Stomach (tissue), 9 donors: ENCODE results near the gene GPC2. TPM values are rescaled to one million over a fixed set of nuclear protein-coding genes. Genes with fewer than 3 reads are reported as not detected.
"Not testable (repeated sequence)": the region's sequence is repeated elsewhere in the genome, so short reads cannot be mapped to it uniquely, and the experiment has no call there.

Source experiments
- DNase-seq, 2 donors: peaks; one replicate each; pipeline versions ENCODE4 v3.0.0 to v3.0.0-alpha.2; 2013 to 2019
- H3K27ac ChIP-seq, 5 donors: fragments of 200-600 bp in 4 of 5; sonication (generic) in 4 of 5; one replicate each; pipeline ENCODE4 v1.5.1; 2013 to 2019; ENCODE audit warnings: mild to moderate bottlenecking in 1 of 5, moderate library complexity in 1 of 5
- H3K27me3 ChIP-seq, 3 donors: fragments of 200-600 bp; sonication (generic); one replicate each; pipeline ENCODE4 v1.5.1; 2017 to 2019; ENCODE audit warnings: mixed run types in 1 of 3
- H3K36me3 ChIP-seq, 4 donors: fragments of 200-600 bp; sonication (generic); 1 replicate in 3 of 4; 2 replicates in 1 of 4; pipeline ENCODE4 v1.5.1; 2016 to 2019
- H3K4me1 ChIP-seq, 4 donors: fragments of 200-600 bp; sonication (generic); one replicate each; pipeline ENCODE4 v1.5.1; 2016 to 2019
- H3K4me3 ChIP-seq, 4 donors: fragments of 200-600 bp; sonication (generic) in 3 of 4; one replicate each; pipeline ENCODE4 v1.5.1; 2016 to 2019; ENCODE audit warnings: mild to moderate bottlenecking in 1 of 4
- H3K9me3 ChIP-seq, 4 donors: fragments of 200-600 bp; sonication (generic); one replicate each; pipeline ENCODE4 v1.5.1; 2016 to 2019
- CTCF ChIP-seq, 7 experiments: fragments of 450-650 bp in 4 of 7; fragments of 200-600 bp in 3 of 7; sonication (generic) in 3 of 7; IDR thresholded peaks; one replicate each; pipeline ENCODE4 v1.5.1; 2016 to 2019; ENCODE audit warnings: antibody characterized with exemption in 7 of 7, control low read depth in 2 of 7, mild to moderate bottlenecking in 1 of 7
- EP300 ChIP-seq: sonication (generic); formaldehyde crosslinking; IDR thresholded peaks from one replicate; pipeline ENCODE4 v1.6.1; 2017; ENCODE audit warnings: antibody characterized with exemption
- POLR2A ChIP-seq, 4 donors: fragments of 450-650 bp; IDR thresholded peaks; one replicate each; pipeline ENCODE4 v1.6.1; 2016; ENCODE audit warnings: antibody characterized with exemption in 4 of 4, control low read depth in 2 of 4, mild to moderate bottlenecking in 1 of 4, moderate library complexity in 1 of 4
- POLR2AphosphoS5 ChIP-seq, 3 donors: sonication (generic); formaldehyde crosslinking; IDR thresholded peaks; one replicate each; pipeline ENCODE4 v1.6.1; 2016; ENCODE audit warnings: antibody characterized with exemption in 3 of 3
- WGBS, 5 donors: extraction: QIAGEN DNeasy Blood & Tissue Kit in 3 of 5; methylation state at CpG; one replicate each; pipeline versions ENCODE4 v1.1.5 to v1.1.7; 2013 to 2018; 5-methylcytosine and 5-hydroxymethylcytosine counted together
- intact Hi-C: fragments of 100-400 bp; cut with DNase I; formaldehyde crosslinking; loops from one replicate; pipeline ENCODE4 v1.15.1; 2023; ENCODE audit warnings: low total_unique reads
- polyA plus RNA-seq, 3 donors: library from polyadenylated mRNA; stranded (reverse); fragments of 200-250 nt; gene quantifications; one replicate each; pipeline ENCODE4 v1.2.3, GENCODE V29; 2013
- total RNA-seq, 5 donors: library from RNA; depleted of rRNA; stranded (reverse); fragments of >200 nt; gene quantifications; one replicate each; pipeline versions ENCODE4 v1.1.0 to v1.2.3, GENCODE V29; 2014 to 2016
- donor health status: healthy with polysubstance abuse.
- donor health status: Bipolar disorder and iron deficiency.
- donor health status: healthy.

GPC2 gene
- total and polyA plus RNA-seq, 8 donors, result 0.12 to 4.9 (median 1.0) TPM; not detected in 2

DNA sequence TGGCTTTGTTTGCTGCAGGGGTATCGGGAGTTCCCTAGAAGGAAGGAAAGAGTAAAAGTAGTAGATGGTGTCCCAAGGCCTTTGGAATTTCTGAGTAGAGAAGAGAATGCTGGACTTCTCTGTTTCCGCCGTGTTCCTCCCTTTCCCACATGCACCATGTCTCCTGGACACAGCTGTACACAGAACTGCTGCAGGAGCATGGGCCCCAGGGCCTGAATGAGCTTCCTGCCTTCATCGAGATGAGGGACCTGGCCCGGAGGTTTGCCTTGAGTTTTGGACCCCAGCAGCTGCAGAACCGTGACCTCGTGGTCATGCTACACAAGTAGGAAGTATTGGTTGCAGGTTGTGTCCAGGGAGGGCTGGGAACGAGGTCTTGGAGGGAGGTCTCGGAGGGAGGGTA is 27.3 kb upstream of the GPC2 start:
- 77 to 83% (median 80%) methylated on average over 8 to 9 of the region's 9 CpGs for WGBS, 5 donors
- Histone ChIP-seq H3K27me3 (peaks cover 0 to 11% (median 0%) of the 10 kb centered on the region in 3 donors), H3K9me3 (no peaks in the 10 kb centered on the region), H3K36me3 (no peaks in the 10 kb centered on the region), H3K27ac (no peak overlapping the region), H3K4me3 (no peak overlapping the region), H3K4me1 (peaks cover 0 to 11% (median 5%) of the 10 kb centered on the region in 4 donors)
- intact Hi-C loops, result no loop called here
- TF ChIP-seq POLR2AphosphoS5 (IDR thresholded peaks at IDR 0.05) (no peak), CTCF (IDR thresholded peaks at IDR 0.05) (no peak), EP300 (no peak), POLR2A (IDR thresholded peaks at IDR 0.05) (no peak)
- DNase-seq, result no peak

GRCh38 chr7:100200693-100201092 is 23.5 kb upstream of the GPC2 start:
- Histone ChIP-seq H3K27me3 (peaks cover 0 to 32% (median 0%) of the 10 kb centered on the region in 3 donors), H3K27ac (no peak overlapping the region), H3K4me3 (no peak overlapping the region), H3K4me1 (no peaks in the 10 kb centered on the region), H3K36me3 (no peaks in the 10 kb centered on the region), H3K9me3 (no peaks in the 10 kb centered on the region)
- TF ChIP-seq CTCF (IDR thresholded peaks at IDR 0.05) (no peak), EP300 (no peak), POLR2A (IDR thresholded peaks at IDR 0.05) (no peak), POLR2AphosphoS5 (IDR thresholded peaks at IDR 0.05) (no peak)
- peak in 1 of 2 donors; percentile 64 for DNase-seq
- WGBS, 5 donors, result 39 to 70% (median 47%) methylated on average over 11 of the region's 11 CpGs
- intact Hi-C loops, result no loop called here

DNA sequence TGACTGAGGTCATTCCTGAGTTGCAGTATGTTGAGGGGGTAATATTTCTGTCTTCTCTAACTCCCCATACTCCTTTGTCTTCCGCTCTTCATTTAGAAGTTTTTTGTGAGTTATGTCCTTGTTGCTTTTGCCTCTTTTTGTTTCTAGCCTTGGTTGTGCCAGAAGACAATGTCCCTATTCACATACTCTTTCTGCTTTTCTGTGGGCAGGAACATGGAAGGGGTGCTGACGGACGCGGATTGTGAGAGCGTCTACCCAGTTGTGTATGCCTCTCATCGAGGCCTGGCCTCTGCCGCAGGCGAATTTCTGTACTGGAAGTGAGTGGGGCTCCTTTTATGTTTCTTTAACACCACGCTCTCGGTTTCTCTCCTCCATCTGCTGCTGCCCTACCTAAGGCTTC is 21.1 kb upstream of the GPC2 start:
- intact Hi-C loops, result no loop called here
- H3K36me3 ChIP-seq, result no peaks in the 10 kb centered on the region
- TF ChIP-seq CTCF (IDR thresholded peaks at IDR 0.05), result no peak
- TF ChIP-seq EP300, result no peak
- TF ChIP-seq POLR2A (IDR thresholded peaks at IDR 0.05), result no peak
- TF ChIP-seq POLR2AphosphoS5 (IDR thresholded peaks at IDR 0.05), result no peak
- no peak overlapping the region for H3K27ac ChIP-seq
- peaks cover 0 to 27% (median 0%) of the 10 kb centered on the region in 3 donors for H3K27me3 ChIP-seq
- H3K9me3 ChIP-seq, result no peaks in the 10 kb centered on the region
- no peak for DNase-seq
- H3K4me3 ChIP-seq, result no peak overlapping the region
- H3K4me1 ChIP-seq, result no peaks in the 10 kb centered on the region
- 87 to 94% (median 93%) methylated on average over 10 of the region's 10 CpGs for WGBS, 5 donors

GRCh38 chr7:100195901-100196322 is 18.7 kb upstream of the GPC2 start:
- DNase-seq, H3K4me1 ChIP-seq, H3K4me3 ChIP-seq, H3K36me3 ChIP-seq, H3K27ac ChIP-seq, intact Hi-C loops, H3K9me3 ChIP-seq: not testable (repeated sequence)
- peaks cover 0 to 27% (median 0%) of the 10 kb centered on the region in 3 donors for H3K27me3 ChIP-seq
- 95 to 98% (median 95%) methylated on average over 6 of the region's 6 CpGs for WGBS, 5 donors

- Histone ChIP-seq H3K9me3 (no peaks in the 10 kb centered on the region), H3K36me3 (no peaks in the 10 kb centered on the region), H3K4me3 (no peak overlapping the region), H3K27me3 (peaks cover 0 to 26% (median 0%) of the 10 kb centered on the region in 3 donors), H3K27ac (no peak overlapping the region), H3K4me1 (no peaks in the 10 kb centered on the region)
- TF ChIP-seq CTCF (IDR thresholded peaks at IDR 0.05), result no peak
- TF ChIP-seq POLR2AphosphoS5 (IDR thresholded peaks at IDR 0.05), result no peak
- no peak for TF ChIP-seq POLR2A (IDR thresholded peaks at IDR 0.05)
- TF ChIP-seq EP300, result no peak
- intact Hi-C loops, result no loop called here
- 72 to 84% (median 79%) methylated on average over 2 of the region's 2 CpGs for WGBS, 5 donors
- no peak for DNase-seq
These were observed 18.0 kb upstream of the GPC2 start for GRCh38 chr7:100195222-100195621.
